SU-DHL-6 (cell line): ENCODE data around the gene PSMA3.

Experiments
- EZH2phosphoT487 ChIP-seq: fragments of 200-600 bp; sonication (generic), shearing (Covaris generic); conservative IDR thresholded peaks from 2 replicates; pipeline ENCODE4 v1.6.1; 2018; ENCODE audit warnings: mild to moderate bottlenecking, antibody characterized with exemption, low read length, moderate library complexity, mixed read lengths
- TF ChIP-seq, protein P1 (sequence below): fragments of 200-600 bp; sonication (generic); IDR thresholded peaks from one replicate; pipeline ENCODE4 v1.5.1; 2017; ENCODE audit warnings: antibody characterized with exemption, mild to moderate bottlenecking, low read length, moderate library complexity; ENCODE audit not compliant: insufficient read depth, poor library complexity, severe bottlenecking

GRCh38 chr14:58313699-58314098 is 69.1 kb downstream of the PSMA3 start:
- TF ChIP-seq, protein P1, sequence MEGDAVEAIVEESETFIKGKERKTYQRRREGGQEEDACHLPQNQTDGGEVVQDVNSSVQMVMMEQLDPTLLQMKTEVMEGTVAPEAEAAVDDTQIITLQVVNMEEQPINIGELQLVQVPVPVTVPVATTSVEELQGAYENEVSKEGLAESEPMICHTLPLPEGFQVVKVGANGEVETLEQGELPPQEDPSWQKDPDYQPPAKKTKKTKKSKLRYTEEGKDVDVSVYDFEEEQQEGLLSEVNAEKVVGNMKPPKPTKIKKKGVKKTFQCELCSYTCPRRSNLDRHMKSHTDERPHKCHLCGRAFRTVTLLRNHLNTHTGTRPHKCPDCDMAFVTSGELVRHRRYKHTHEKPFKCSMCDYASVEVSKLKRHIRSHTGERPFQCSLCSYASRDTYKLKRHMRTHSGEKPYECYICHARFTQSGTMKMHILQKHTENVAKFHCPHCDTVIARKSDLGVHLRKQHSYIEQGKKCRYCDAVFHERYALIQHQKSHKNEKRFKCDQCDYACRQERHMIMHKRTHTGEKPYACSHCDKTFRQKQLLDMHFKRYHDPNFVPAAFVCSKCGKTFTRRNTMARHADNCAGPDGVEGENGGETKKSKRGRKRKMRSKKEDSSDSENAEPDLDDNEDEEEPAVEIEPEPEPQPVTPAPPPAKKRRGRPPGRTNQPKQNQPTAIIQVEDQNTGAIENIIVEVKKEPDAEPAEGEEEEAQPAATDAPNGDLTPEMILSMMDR, result no peak
- TF ChIP-seq EZH2phosphoT487, result no peak
